Liver (tissue), 3 donors: Measurements from ENCODE around the gene SNX20.

Source experiments
- HNF4A ChIP-seq, 2 donors: conservative IDR thresholded peaks; 2 replicates each; pipeline ENCODE4 v1.6.1; 2016; ENCODE audit warnings: antibody characterized with exemption in 2 of 2, mild to moderate bottlenecking in 2 of 2
- TF ChIP-seq, protein P1 (sequence below): fragments of 150-350 bp; IDR thresholded peaks from 2 replicates; pipeline ENCODE4 v1.5.1; 2017; ENCODE audit warnings: improper control_type of control experiment, low read depth, low read length; ENCODE audit not compliant: missing input control
- TF ChIP-seq, protein P2 (sequence below): IDR thresholded peaks from 2 replicates; pipeline ENCODE4 v1.6.1; 2016; ENCODE audit warnings: antibody characterized with exemption
- donor health status: healthy.
- donor health status: healthy.

DNA sequence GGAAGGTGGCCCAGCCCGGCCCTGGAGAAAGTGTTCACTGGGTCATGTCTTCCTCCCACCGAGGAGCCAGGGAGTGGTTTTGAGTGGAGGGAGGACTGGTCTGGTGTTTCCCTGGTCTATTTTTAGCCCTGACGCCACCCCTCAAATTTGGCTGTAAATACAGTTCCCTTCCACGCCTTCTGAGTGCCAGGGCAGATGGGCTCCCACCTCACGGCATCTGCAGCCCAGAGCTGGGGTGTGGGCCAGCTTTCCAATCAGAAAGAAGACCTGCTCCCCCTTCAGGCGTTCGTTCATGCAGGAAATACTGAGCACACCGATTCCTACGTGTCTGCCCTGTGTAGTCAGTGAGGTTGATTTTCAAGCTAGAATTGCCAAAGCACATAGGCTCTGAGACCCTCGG is 53.7 kb downstream of the SNX20 start:
- TF ChIP-seq HNF4A (conservative IDR thresholded peaks at IDR 0.05): no peak
- TF ChIP-seq, protein P1, sequence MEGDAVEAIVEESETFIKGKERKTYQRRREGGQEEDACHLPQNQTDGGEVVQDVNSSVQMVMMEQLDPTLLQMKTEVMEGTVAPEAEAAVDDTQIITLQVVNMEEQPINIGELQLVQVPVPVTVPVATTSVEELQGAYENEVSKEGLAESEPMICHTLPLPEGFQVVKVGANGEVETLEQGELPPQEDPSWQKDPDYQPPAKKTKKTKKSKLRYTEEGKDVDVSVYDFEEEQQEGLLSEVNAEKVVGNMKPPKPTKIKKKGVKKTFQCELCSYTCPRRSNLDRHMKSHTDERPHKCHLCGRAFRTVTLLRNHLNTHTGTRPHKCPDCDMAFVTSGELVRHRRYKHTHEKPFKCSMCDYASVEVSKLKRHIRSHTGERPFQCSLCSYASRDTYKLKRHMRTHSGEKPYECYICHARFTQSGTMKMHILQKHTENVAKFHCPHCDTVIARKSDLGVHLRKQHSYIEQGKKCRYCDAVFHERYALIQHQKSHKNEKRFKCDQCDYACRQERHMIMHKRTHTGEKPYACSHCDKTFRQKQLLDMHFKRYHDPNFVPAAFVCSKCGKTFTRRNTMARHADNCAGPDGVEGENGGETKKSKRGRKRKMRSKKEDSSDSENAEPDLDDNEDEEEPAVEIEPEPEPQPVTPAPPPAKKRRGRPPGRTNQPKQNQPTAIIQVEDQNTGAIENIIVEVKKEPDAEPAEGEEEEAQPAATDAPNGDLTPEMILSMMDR: no peak
- TF ChIP-seq, protein P2, sequence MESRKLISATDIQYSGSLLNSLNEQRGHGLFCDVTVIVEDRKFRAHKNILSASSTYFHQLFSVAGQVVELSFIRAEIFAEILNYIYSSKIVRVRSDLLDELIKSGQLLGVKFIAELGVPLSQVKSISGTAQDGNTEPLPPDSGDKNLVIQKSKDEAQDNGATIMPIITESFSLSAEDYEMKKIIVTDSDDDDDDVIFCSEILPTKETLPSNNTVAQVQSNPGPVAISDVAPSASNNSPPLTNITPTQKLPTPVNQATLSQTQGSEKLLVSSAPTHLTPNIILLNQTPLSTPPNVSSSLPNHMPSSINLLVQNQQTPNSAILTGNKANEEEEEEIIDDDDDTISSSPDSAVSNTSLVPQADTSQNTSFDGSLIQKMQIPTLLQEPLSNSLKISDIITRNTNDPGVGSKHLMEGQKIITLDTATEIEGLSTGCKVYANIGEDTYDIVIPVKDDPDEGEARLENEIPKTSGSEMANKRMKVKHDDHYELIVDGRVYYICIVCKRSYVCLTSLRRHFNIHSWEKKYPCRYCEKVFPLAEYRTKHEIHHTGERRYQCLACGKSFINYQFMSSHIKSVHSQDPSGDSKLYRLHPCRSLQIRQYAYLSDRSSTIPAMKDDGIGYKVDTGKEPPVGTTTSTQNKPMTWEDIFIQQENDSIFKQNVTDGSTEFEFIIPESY: no peak
